Panc1 (cell line): ENCODE data around the gene DFFB. TPM values are rescaled to one million over a fixed set of nuclear protein-coding genes. Genes with fewer than 3 reads are reported as not detected.

Experiments used
- ATAC-seq: fragments of 200-7000 bp; cut with Tn5 transposase; 2 replicates; pipeline ENCODE4 v1.9.1; 2020; ENCODE audit warnings: mild to moderate bottlenecking, moderate library complexity
- BruUV-seq: library from RNA; stranded (reverse); fragments of 400-500 nt; replicated peaks from 2 replicates; lab custom pipeline; 2021; lab: Mats Ljungman, UMichigan
- CTCF ChIA-PET: fragments of 300-600 bp; sonication (Branson Sonifier 250); formaldehyde crosslinking; loops from one replicate; lab custom pipeline; 2022; ENCODE audit warnings: antibody characterized with exemption; lab: Charles Lee
- POLR2A ChIA-PET: fragments of 300-600 bp; sonication (Branson Sonifier 250); formaldehyde crosslinking; loops from one replicate; lab custom pipeline; 2022; ENCODE audit warnings: antibody characterized with exemption; lab: Charles Lee
- DNase-seq: peaks from one replicate; pipeline ENCODE4 v3.0.0-alpha.2; 2010; ENCODE audit warnings: low read depth, low spot score
- H3K27ac ChIP-seq: 2 replicates; pipeline ENCODE4 v1.5.1; 2011; ENCODE audit warnings: mild to moderate bottlenecking, low read length, inconsistent platforms
- H3K27me3 ChIP-seq: fragments of 200-500 bp; sonication (Bioruptor generic); 2 replicates; pipeline ENCODE4 v1.6.0; 2014; ENCODE audit warnings: low read length, inconsistent platforms; ENCODE audit not compliant: control insufficient read depth, insufficient read depth
- H3K36me3 ChIP-seq: fragments of 200-500 bp; sonication (Bioruptor generic); 2 replicates; pipeline ENCODE4 v1.5.1; 2014; ENCODE audit warnings: inconsistent platforms, mild to moderate bottlenecking, low read length, moderate library complexity; ENCODE audit not compliant: control insufficient read depth, insufficient read depth
- H3K4me1 ChIP-seq: 2 replicates; pipeline ENCODE4 v1.5.1; 2011; ENCODE audit warnings: inconsistent platforms, mild to moderate bottlenecking, low read length, moderate library complexity; ENCODE audit not compliant: control insufficient read depth, insufficient read depth
- H3K4me3 ChIP-seq, 2 experiments: 2 replicates each; pipeline ENCODE4 v1.5.1; 2011 to 2012; ENCODE audit warnings: low read depth in 2 of 2, low read length in 2 of 2, mild to moderate bottlenecking in 2 of 2, inconsistent platforms in 1 of 2, moderate library complexity in 1 of 2
- H3K9me3 ChIP-seq: fragments of 200-500 bp; sonication (Bioruptor generic); 2 replicates; pipeline ENCODE4 v1.5.1; 2014; ENCODE audit warnings: low read depth, mild to moderate bottlenecking, inconsistent platforms, low read length, moderate library complexity; ENCODE audit not compliant: control insufficient read depth, insufficient read depth
- CTCF ChIP-seq: fragments of 450-650 bp; IDR thresholded peaks from 2 replicates; pipeline ENCODE4 v1.5.1; 2017; ENCODE audit warnings: mild to moderate bottlenecking
- POLR2AphosphoS5 ChIP-seq: IDR thresholded peaks from 2 replicates; pipeline ENCODE4 v1.6.1; 2012; ENCODE audit warnings: mild to moderate bottlenecking, low read depth, low read length, moderate library complexity
- REST ChIP-seq, 2 experiments: IDR thresholded peaks; 2 replicates each; pipeline ENCODE4 v1.6.1; 2011 to 2012; ENCODE audit warnings: low read depth in 2 of 2, control low read depth in 1 of 2, low read length in 1 of 2, mild to moderate bottlenecking in 1 of 2, moderate library complexity in 1 of 2; ENCODE audit not compliant: insufficient read depth in 1 of 2
- SIN3A ChIP-seq: IDR thresholded peaks from 2 replicates; pipeline ENCODE4 v1.6.1; 2012; ENCODE audit warnings: low read depth, mild to moderate bottlenecking, low read length, moderate library complexity, borderline replicate concordance; ENCODE audit not compliant: insufficient read depth
- TCF7L2 ChIP-seq: IDR thresholded peaks from 2 replicates; pipeline ENCODE4 v1.6.1; 2011; ENCODE audit warnings: mild to moderate bottlenecking, low read depth, low read length, inconsistent platforms
- in situ Hi-C: cut with HindIII; loops from 2 replicates; pipeline ENCODE4 v1.10.0; 2016; ENCODE audit warnings: low sequenced_read_pairs, low pct_unique_long_range_greater_than_20kb
- intact Hi-C: fragments of 100-400 bp; cut with micrococcal nuclease; formaldehyde crosslinking; loops from one replicate; pipeline ENCODE4 v1.10.0; 2022; ENCODE audit not compliant: unreplicated experiment
- total RNA-seq: library from RNA; stranded (reverse); gene quantifications from one replicate; pipeline ENCODE4 v1.2.1, GENCODE V29; 2021; ENCODE audit not compliant: unreplicated experiment

The DFFB gene
- total RNA-seq, 1 experiment from 2014 or later: 3.0 TPM

GRCh38 chr1:3888301-3888700, 31.0 kb downstream of the DFFB start:
- in situ Hi-C loops: no loop called here
- no TSS peak for BruUV-seq
- no peaks in the 10 kb centered on the region for H3K27me3 ChIP-seq
- ChIA-PET CTCF (no interaction called here), POLR2A (no interaction called here)
- no peaks in the 10 kb centered on the region for H3K4me1 ChIP-seq
- ATAC-seq: no peak
- H3K36me3 ChIP-seq: peaks cover 15% of the 10 kb centered on the region
- TF ChIP-seq SIN3A (no peak), TCF7L2 (no peak), CTCF (no peak), POLR2AphosphoS5 (no peak), REST (IDR thresholded peaks at IDR 0.05; ENCODE audit: insufficient read depth in 1 of 2, low read depth in 2 of 2, low read length in 1 of 2) (no peak)
- H3K4me3 ChIP-seq: no peak overlapping the region
- intact Hi-C loops: no loop called here
- no peak overlapping the region for H3K27ac ChIP-seq
- DNase-seq: no peak
- no peaks in the 10 kb centered on the region for H3K9me3 ChIP-seq

- ATAC-seq: no peak
- H3K36me3 ChIP-seq: peaks cover 15% of the 10 kb centered on the region
- in situ Hi-C loops (no loop called here), intact Hi-C loops (no loop called here)
- DNase-seq: no peak
- BruUV-seq: no TSS peak
- H3K27me3 ChIP-seq: no peaks in the 10 kb centered on the region
- TF ChIP-seq SIN3A (no peak), CTCF (no peak), POLR2AphosphoS5 (no peak), REST (IDR thresholded peaks at IDR 0.05; ENCODE audit: insufficient read depth in 1 of 2, low read depth in 2 of 2, low read length in 1 of 2) (no peak), TCF7L2 (no peak)
- no peak overlapping the region for H3K4me3 ChIP-seq
- POLR2A ChIA-PET: interaction anchor here (0.6 kb wide), 1 partner anchor 63 kb away, joined by 3 read pairs; no protein-coding TSS in a partner anchor
- CTCF ChIA-PET: no interaction called here
- H3K27ac ChIP-seq: no peak overlapping the region
- H3K9me3 ChIP-seq: no peaks in the 10 kb centered on the region
- no peaks in the 10 kb centered on the region for H3K4me1 ChIP-seq
Observed at GRCh38 chr1:3889936-3890335, 32.7 kb downstream of the DFFB start.
